ENCODE data around the gene CDH4. TPM values are rescaled to one million over a fixed set of nuclear protein-coding genes. Genes with fewer than 3 reads are reported as not detected.
A peak's percentile ranks its signal among the peaks of the same experiment; 100 is the strongest.

CDH4 gene
- total and polyA plus RNA-seq, 9 of the 15 experiments (the other 6 are each of a cell fraction or from before 2014, with no cell fraction given) = 0.04 TPM; not detected in 8

- TF ChIP-seq AFF1 (IDR thresholded peaks at IDR 0.05; ENCODE audit: low read depth in 1 of 2, partially characterized antibody in 2 of 2) (peak in 1 of 2 experiments; percentile 58), ZNF511 (CRISPR knock-in tag; IDR thresholded peaks at IDR 0.05) (peak; percentile 72; the same call in 1 of the 2 replicates), HDAC2 (IDR thresholded peaks at IDR 0.05) (no peak), PATZ1 (CRISPR knock-in tag; IDR thresholded peaks at IDR 0.05; ENCODE audit: borderline replicate concordance) (no peak), GABPA (tag; conservative IDR thresholded peaks at IDR 0.05; ENCODE audit: low read depth) (no peak), ETS2 (tag; IDR thresholded peaks at IDR 0.05; ENCODE audit: borderline replicate concordance, poor library complexity, severe bottlenecking) (no peak), GATA2 (CRISPR knock-in tag; IDR thresholded peaks at IDR 0.05) (no peak), BRD9 (IDR thresholded peaks at IDR 0.05; ENCODE audit: low read depth, partially characterized antibody) (no peak), ZNF197 (CRISPR knock-in tag; IDR thresholded peaks at IDR 0.05; ENCODE audit: low read depth) (no peak), RBBP5 (IDR thresholded peaks at IDR 0.05; ENCODE audit: borderline replicate concordance, insufficient read depth, low read length, poor library complexity, severe bottlenecking) (no peak), IRF9 (tag; IDR thresholded peaks at IDR 0.05) (no peak), JUN (IDR thresholded peaks at IDR 0.05; ENCODE audit: borderline replicate concordance, low read depth, low read length) (no peak), JUN (CRISPR knock-in tag; IDR thresholded peaks at IDR 0.05; ENCODE audit: borderline replicate concordance) (no peak), CBFA2T3 (IDR thresholded peaks at IDR 0.05) (no peak), KDM5B (IDR thresholded peaks at IDR 0.05; ENCODE audit: insufficient replicate concordance, low read depth, low read length) (no peak), ZNF445 (CRISPR knock-in tag; IDR thresholded peaks at IDR 0.05; ENCODE audit: low read depth) (no peak), MECOM (CRISPR knock-in tag; IDR thresholded peaks at IDR 0.05) (no peak), NUFIP1 (IDR thresholded peaks at IDR 0.05; ENCODE audit: partially characterized antibody) (no peak), IRF2 (CRISPR knock-in tag; IDR thresholded peaks at IDR 0.05) (no peak), TEAD2 (tag; IDR thresholded peaks at IDR 0.05) (no peak)
Observed at GRCh38 chr20:61951695-61952533, 699.9 kb downstream of the CDH4 start (continued).
